Testis (tissue), 2 donors: ENCODE data around the gene ATAD2B.

Experiments used
- POLR2A ChIP-seq: fragments of 450-650 bp; IDR thresholded peaks from one replicate; pipeline ENCODE4 v1.6.1; 2017; ENCODE audit warnings: antibody characterized with exemption, mild to moderate bottlenecking, moderate library complexity
- TF ChIP-seq, protein P1 (sequence below), 3 experiments: fragments of 450-650 bp in 2 of 3; fragments of 200-600 bp in 1 of 3; sonication (generic) in 1 of 3; IDR thresholded peaks; one replicate each; pipeline ENCODE4 v1.5.1; 2016 to 2019; ENCODE audit warnings: antibody characterized with exemption in 3 of 3, mild to moderate bottlenecking in 2 of 3, moderate library complexity in 1 of 3

GRCh38 chr2:23904215-23904614 is 22.7 kb downstream of the ATAD2B start:
- TF ChIP-seq, protein P1, sequence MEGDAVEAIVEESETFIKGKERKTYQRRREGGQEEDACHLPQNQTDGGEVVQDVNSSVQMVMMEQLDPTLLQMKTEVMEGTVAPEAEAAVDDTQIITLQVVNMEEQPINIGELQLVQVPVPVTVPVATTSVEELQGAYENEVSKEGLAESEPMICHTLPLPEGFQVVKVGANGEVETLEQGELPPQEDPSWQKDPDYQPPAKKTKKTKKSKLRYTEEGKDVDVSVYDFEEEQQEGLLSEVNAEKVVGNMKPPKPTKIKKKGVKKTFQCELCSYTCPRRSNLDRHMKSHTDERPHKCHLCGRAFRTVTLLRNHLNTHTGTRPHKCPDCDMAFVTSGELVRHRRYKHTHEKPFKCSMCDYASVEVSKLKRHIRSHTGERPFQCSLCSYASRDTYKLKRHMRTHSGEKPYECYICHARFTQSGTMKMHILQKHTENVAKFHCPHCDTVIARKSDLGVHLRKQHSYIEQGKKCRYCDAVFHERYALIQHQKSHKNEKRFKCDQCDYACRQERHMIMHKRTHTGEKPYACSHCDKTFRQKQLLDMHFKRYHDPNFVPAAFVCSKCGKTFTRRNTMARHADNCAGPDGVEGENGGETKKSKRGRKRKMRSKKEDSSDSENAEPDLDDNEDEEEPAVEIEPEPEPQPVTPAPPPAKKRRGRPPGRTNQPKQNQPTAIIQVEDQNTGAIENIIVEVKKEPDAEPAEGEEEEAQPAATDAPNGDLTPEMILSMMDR (IDR thresholded peaks at IDR 0.05): no peak
- no peak for TF ChIP-seq POLR2A
